ENCODE data around the gene IGSF10. TPM values are rescaled to one million over a fixed set of nuclear protein-coding genes. Genes with fewer than 3 reads are reported as not detected.

The IGSF10 gene
- total RNA-seq, 1 donor = 1.4 TPM

DNA sequence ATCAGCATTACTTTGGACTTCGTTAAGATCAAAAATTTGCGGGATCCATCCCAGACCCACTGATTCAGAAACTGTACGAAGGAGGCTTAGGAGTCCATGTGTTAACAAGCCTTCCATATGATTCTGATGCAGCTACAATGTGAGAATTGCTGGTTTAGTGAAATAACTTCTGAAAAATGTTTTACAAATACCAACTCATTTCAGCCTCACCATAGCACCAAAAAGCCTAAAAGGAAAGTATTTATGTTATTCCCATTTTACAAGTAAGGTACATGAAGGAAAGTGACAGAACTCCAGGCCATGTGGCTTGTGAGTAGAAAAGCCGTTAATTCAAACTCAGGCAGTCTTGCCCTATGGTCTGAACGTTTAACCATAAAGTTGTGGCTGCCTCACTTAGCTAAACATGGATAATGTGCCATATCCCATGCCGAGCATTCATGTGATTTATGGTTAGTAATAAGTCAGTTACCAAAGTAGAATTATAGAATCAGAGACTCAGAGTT lies 1.5 kb upstream of the IGSF10 start:
- no peak overlapping the region for H2AFZ ChIP-seq (ENCODE audit: low read length)
- no peaks in the 10 kb centered on the region for H3K9me3 ChIP-seq (ENCODE audit: low read depth, low read length)
- H3K79me2 ChIP-seq (ENCODE audit: insufficient read depth, low read length) = no peaks in the 10 kb centered on the region
- H3K27me3 ChIP-seq (ENCODE audit: insufficient read depth, low read length) = peaks cover 62% of the 10 kb centered on the region
- TF ChIP-seq, protein P1, sequence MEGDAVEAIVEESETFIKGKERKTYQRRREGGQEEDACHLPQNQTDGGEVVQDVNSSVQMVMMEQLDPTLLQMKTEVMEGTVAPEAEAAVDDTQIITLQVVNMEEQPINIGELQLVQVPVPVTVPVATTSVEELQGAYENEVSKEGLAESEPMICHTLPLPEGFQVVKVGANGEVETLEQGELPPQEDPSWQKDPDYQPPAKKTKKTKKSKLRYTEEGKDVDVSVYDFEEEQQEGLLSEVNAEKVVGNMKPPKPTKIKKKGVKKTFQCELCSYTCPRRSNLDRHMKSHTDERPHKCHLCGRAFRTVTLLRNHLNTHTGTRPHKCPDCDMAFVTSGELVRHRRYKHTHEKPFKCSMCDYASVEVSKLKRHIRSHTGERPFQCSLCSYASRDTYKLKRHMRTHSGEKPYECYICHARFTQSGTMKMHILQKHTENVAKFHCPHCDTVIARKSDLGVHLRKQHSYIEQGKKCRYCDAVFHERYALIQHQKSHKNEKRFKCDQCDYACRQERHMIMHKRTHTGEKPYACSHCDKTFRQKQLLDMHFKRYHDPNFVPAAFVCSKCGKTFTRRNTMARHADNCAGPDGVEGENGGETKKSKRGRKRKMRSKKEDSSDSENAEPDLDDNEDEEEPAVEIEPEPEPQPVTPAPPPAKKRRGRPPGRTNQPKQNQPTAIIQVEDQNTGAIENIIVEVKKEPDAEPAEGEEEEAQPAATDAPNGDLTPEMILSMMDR (IDR thresholded peaks at IDR 0.05; ENCODE audit: extremely low read depth, low read depth, low read length) = no peak
- no peaks in the 10 kb centered on the region for H3K36me3 ChIP-seq (ENCODE audit: insufficient read depth, low read length)
- no peaks in the 10 kb centered on the region for H3K4me1 ChIP-seq (ENCODE audit: insufficient read depth, low read length)
- no peak overlapping the region for H3K4me2 ChIP-seq (ENCODE audit: insufficient read depth, low read length)
- H3K27ac ChIP-seq (ENCODE audit: low read depth, low read length) = no peak overlapping the region
- DNase-seq (ENCODE audit: insufficient read length, low spot score, missing footprints) = no peak
- no peak overlapping the region for H3K4me3 ChIP-seq (ENCODE audit: insufficient read depth, low read length)
- no peaks in the 10 kb centered on the region for H4K20me1 ChIP-seq (ENCODE audit: insufficient read depth, low read length)

DNA sequence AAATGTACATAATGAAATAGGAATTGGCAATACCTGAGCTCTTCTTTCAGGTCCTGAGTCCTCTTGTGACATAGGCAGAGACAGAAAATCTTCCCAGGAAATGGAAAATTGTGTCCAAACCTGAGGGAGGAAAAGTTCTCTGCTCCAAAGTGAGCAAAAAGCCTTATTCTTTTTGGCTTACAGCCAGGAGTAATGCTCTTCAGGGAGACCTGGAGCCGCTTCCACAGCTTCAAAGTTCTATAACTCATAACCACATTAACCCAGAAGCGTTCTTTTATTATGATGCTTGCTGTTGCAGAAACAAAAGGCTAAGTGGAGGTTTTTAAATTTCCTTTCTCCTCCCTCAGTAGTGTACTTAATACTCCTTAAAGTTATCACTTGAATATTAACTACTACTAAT lies 633 bp downstream of the IGSF10 start:
- Histone ChIP-seq H3K9me3 (ENCODE audit: low read depth, low read length) (no peaks in the 10 kb centered on the region), H3K36me3 (ENCODE audit: insufficient read depth, low read length) (no peaks in the 10 kb centered on the region), H3K4me3 (ENCODE audit: insufficient read depth, low read length) (peak overlapping the region; percentile 68), H2AFZ (ENCODE audit: low read length) (no peak overlapping the region), H3K27ac (ENCODE audit: low read depth, low read length) (no peak overlapping the region), H3K4me1 (ENCODE audit: insufficient read depth, low read length) (no peaks in the 10 kb centered on the region), H3K79me2 (ENCODE audit: insufficient read depth, low read length) (no peaks in the 10 kb centered on the region), H3K27me3 (ENCODE audit: insufficient read depth, low read length) (peaks cover 59% of the 10 kb centered on the region), H4K20me1 (ENCODE audit: insufficient read depth, low read length) (no peaks in the 10 kb centered on the region), H3K4me2 (ENCODE audit: insufficient read depth, low read length) (peak overlapping the region; percentile 70)
- DNase-seq (ENCODE audit: insufficient read length, low spot score, missing footprints) = no peak
- TF ChIP-seq, protein P1 (IDR thresholded peaks at IDR 0.05; ENCODE audit: extremely low read depth, low read depth, low read length) = no peak

DNA sequence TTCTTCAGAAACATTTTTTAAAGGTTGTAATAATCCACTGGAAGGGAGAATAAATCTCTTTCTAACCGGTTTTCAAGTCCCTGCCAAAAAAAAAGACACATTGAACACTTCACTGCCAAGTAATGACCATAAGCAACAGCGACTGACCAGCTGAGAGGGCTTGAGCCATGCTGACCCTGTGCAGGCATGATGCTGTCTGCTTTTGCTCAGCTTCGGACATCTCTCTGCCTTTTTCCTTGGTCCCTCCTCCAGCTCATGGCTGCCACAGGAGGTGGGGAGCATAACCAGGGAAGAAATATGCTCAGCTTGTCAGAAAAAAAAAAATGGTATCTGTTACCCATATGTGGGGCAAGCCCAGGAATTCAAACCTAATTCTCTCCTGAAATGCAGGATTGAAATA lies 1.5 kb downstream of the IGSF10 start:
- H2AFZ ChIP-seq (ENCODE audit: low read length) = no peak overlapping the region
- no peak overlapping the region for H3K4me3 ChIP-seq (ENCODE audit: insufficient read depth, low read length)
- no peaks in the 10 kb centered on the region for H3K4me1 ChIP-seq (ENCODE audit: insufficient read depth, low read length)
- no peaks in the 10 kb centered on the region for H3K79me2 ChIP-seq (ENCODE audit: insufficient read depth, low read length)
- no peaks in the 10 kb centered on the region for H3K9me3 ChIP-seq (ENCODE audit: low read depth, low read length)
- no peaks in the 10 kb centered on the region for H4K20me1 ChIP-seq (ENCODE audit: insufficient read depth, low read length)
- DNase-seq (ENCODE audit: insufficient read length, low spot score, missing footprints) = no peak
- TF ChIP-seq, protein P1 (IDR thresholded peaks at IDR 0.05; ENCODE audit: extremely low read depth, low read depth, low read length) = no peak
- peaks cover 50% of the 10 kb centered on the region for H3K27me3 ChIP-seq (ENCODE audit: insufficient read depth, low read length)
- H3K27ac ChIP-seq (ENCODE audit: low read depth, low read length) = no peak overlapping the region
- H3K4me2 ChIP-seq (ENCODE audit: insufficient read depth, low read length) = no peak overlapping the region
- no peaks in the 10 kb centered on the region for H3K36me3 ChIP-seq (ENCODE audit: insufficient read depth, low read length)

DNA sequence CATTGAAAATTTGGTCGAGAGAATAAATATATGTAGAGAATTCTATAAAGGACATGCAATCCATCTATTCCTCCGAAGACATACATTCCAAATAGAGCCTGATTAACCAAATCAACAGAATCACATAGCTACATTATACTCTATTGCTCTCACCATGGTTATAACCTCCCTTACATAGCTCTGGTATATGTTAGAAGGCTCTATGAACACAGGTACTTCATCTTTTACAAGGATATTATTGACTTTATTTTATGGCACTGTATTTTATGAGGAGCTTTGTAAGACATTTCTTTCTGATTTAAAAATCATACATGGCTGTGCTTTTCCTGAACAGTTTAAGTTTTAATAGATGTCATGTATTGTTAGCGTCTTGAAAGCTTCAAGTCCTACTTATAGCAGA lies 4.8 kb downstream of the IGSF10 start:
- Histone ChIP-seq H3K9me3 (ENCODE audit: low read depth, low read length) (no peaks in the 10 kb centered on the region), H3K36me3 (ENCODE audit: insufficient read depth, low read length) (no peaks in the 10 kb centered on the region), H3K27ac (ENCODE audit: low read depth, low read length) (no peak overlapping the region), H4K20me1 (ENCODE audit: insufficient read depth, low read length) (no peaks in the 10 kb centered on the region), H2AFZ (ENCODE audit: low read length) (no peak overlapping the region), H3K4me3 (ENCODE audit: insufficient read depth, low read length) (no peak overlapping the region), H3K27me3 (ENCODE audit: insufficient read depth, low read length) (peaks cover 25% of the 10 kb centered on the region), H3K4me1 (ENCODE audit: insufficient read depth, low read length) (no peaks in the 10 kb centered on the region), H3K79me2 (ENCODE audit: insufficient read depth, low read length) (no peaks in the 10 kb centered on the region), H3K4me2 (ENCODE audit: insufficient read depth, low read length) (no peak overlapping the region)
- no peak for DNase-seq (ENCODE audit: insufficient read length, low spot score, missing footprints)
- TF ChIP-seq, protein P1 (IDR thresholded peaks at IDR 0.05; ENCODE audit: extremely low read depth, low read depth, low read length) = no peak

Measured in osteoblast (primary cell).